Measurements from ENCODE around the gene LIN7C. TPM values are rescaled to one million over a fixed set of nuclear protein-coding genes. Genes with fewer than 3 reads are reported as not detected.

The LIN7C gene
- polyA plus RNA-seq, 2 of the 4 experiments (the other 2 are of a cell fraction): 10.1 to 31.0 TPM

DNA sequence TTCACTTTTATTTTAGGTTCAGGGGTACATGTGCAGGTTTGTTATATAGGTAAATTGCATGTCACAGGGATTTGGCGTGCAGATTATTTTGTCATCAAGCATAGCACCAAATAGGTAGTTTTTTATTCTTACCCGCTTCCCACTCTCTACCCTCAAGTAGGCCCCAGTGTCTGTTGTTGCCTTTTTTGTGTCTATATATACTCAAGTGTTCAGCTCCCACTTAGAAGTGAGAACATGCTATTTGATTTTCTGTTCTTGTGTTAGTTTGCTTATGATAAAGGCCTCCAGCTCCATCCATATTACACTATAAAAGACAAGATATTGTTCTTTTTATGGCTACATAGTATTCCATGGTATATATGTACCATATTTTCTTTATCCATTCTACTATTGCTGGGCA, 28.5 kb upstream of the LIN7C start (continued):
- TF ChIP-seq MAFK (IDR thresholded peaks at IDR 0.05; ENCODE audit: partially characterized antibody) (no peak), ZNF302 (CRISPR knock-in tag; IDR thresholded peaks at IDR 0.05) (no peak), HOXB5 (CRISPR knock-in tag; IDR thresholded peaks at IDR 0.05) (no peak), RNF2 (IDR thresholded peaks at IDR 0.05; ENCODE audit: borderline replicate concordance, low read depth) (no peak), ZSCAN20 (CRISPR knock-in tag; IDR thresholded peaks at IDR 0.05) (no peak), NFE2L2 (conservative IDR thresholded peaks at IDR 0.05; ENCODE audit: low read length) (no peak)

GRCh38 chr11:27532652-27533325, 26.2 kb upstream of the LIN7C start:
- Histone ChIP-seq H3K4me1 (no peaks in the 10 kb centered on the region), H3K9me3 (no peaks in the 10 kb centered on the region), H3K4me3 (no peak overlapping the region), H3K27ac (no peak overlapping the region), H3K4me2 (no peak overlapping the region)
- no peak for FAIRE-seq
- no peak for ATAC-seq
- TF ChIP-seq MAZ (IDR thresholded peaks at IDR 0.05; ENCODE audit: borderline replicate concordance, low read depth, low read length) (no peak), FOSL2 (IDR thresholded peaks at IDR 0.05) (no peak), FOSL2 (CRISPR knock-in tag; IDR thresholded peaks at IDR 0.05) (peak; percentile 32; the same call in 1 of the 2 replicates), CBX8 (IDR thresholded peaks at IDR 0.05) (no peak), HEYL (CRISPR knock-in tag; IDR thresholded peaks at IDR 0.05) (no peak), SMC3 (IDR thresholded peaks at IDR 0.05) (no peak), FOSB (CRISPR knock-in tag; IDR thresholded peaks at IDR 0.05) (no peak), MAX (IDR thresholded peaks at IDR 0.05) (no peak)
- ChIA-PET CTCF (no interaction called here), POLR2A (no interaction called here)
- 22% methylated on average over 4 of the region's 4 CpGs for whole genome bisulfite sequencing (ENCODE audit: missing lambda C conversion rate)
- DNase-seq (ENCODE audit: low read depth in 1 of 2, low spot score in 1 of 2): no peak

DNA sequence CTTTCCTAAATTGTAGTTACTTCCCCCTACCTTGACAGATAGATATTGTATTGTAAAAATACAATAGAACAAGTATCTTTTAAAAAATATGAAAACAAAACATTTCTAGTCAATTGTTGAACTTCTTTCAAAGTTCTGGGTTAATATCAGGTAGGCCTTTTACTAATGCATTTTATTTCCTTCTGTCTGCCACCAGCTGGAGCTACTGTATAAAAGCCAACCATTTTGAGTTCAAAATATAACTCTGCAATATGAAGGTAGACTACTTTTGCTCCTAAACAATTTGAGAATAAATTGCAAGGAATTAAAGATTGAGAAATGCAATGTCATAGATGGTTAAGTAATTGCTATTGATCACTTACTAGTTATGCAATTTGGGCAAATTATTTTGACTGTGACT, 22.1 kb upstream of the LIN7C start:
- H3K4me3 ChIP-seq: no peak overlapping the region
- no peak overlapping the region for H3K27ac ChIP-seq
- FAIRE-seq: no peak
- no peaks in the 10 kb centered on the region for H3K9me3 ChIP-seq
- ChIA-PET POLR2A (no interaction called here), CTCF (no interaction called here)
- TF ChIP-seq CTCF (IDR thresholded peaks at IDR 0.05): peak; percentile 13; the same call in 2 of the 3 replicates
- TF ChIP-seq NFE2L2 (conservative IDR thresholded peaks at IDR 0.05; ENCODE audit: low read length): no peak
- no peak for TF ChIP-seq FOSL2 (IDR thresholded peaks at IDR 0.05)
- no peak for TF ChIP-seq FOSL2 (CRISPR knock-in tag; IDR thresholded peaks at IDR 0.05)
- peak in 1 of 2 experiments; percentile 27; a peak in 1 of 5 replicates for TF ChIP-seq RAD21 (conservative IDR thresholded peaks at IDR 0.05 in 1 of 2, IDR thresholded peaks at IDR 0.05 in 1 of 2)
- no peak for TF ChIP-seq SREBF2 (IDR thresholded peaks at IDR 0.05)
- no peak for TF ChIP-seq CEBPB (IDR thresholded peaks at IDR 0.05)
- no peak for TF ChIP-seq EHF (CRISPR knock-in tag; IDR thresholded peaks at IDR 0.05)
- 0 out of 3 replicates have a peak, but pooled peaks have one; percentile 16 for TF ChIP-seq SMC3 (IDR thresholded peaks at IDR 0.05)
- ATAC-seq: no peak
- no peaks in the 10 kb centered on the region for H3K4me1 ChIP-seq
- no peak for DNase-seq (ENCODE audit: low read depth in 1 of 2, low spot score in 1 of 2)
- no peak overlapping the region for H3K4me2 ChIP-seq

DNA sequence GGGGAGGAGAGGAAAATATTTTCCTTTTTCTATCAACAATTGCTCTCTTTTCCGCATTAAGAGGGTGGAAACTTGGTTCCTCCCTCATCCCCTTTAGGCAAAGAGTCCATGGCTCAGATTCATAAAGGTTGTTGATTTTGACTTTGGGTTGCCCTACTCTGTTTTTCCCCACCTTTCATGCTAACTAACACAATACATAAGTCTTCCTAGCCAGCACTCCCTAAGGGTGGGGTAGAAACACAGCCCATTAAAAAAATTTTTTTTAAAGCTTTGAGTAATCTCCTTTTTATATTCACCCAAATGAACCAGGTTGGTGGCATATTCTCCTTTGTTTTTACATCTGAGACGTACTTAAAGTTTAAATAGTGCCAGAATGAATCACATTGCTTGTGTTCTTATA, 20.0 kb upstream of the LIN7C start:
- Histone ChIP-seq H3K4me3 (no peak overlapping the region), H3K4me1 (no peaks in the 10 kb centered on the region), H3K27ac (no peak overlapping the region), H3K9me3 (no peaks in the 10 kb centered on the region), H3K4me2 (no peak overlapping the region)
- ChIA-PET CTCF (no interaction called here), POLR2A (no interaction called here)
- ATAC-seq (no peak), FAIRE-seq (no peak), DNase-seq (ENCODE audit: low read depth in 1 of 2, low spot score in 1 of 2) (no peak)
- 53% methylated on average over 2 of the region's 2 CpGs for WGBS (ENCODE audit: missing lambda C conversion rate)
- no peak for TF ChIP-seq KDM1A (IDR thresholded peaks at IDR 0.05; ENCODE audit: low read depth)
- no peak for TF ChIP-seq NR3C1 (IDR thresholded peaks at IDR 0.05)
- no peak for TF ChIP-seq NFE2L2 (conservative IDR thresholded peaks at IDR 0.05; ENCODE audit: low read length)
- no peak for TF ChIP-seq HDAC2 (IDR thresholded peaks at IDR 0.05)
